ENCODE results near the gene OPRD1.

DNA sequence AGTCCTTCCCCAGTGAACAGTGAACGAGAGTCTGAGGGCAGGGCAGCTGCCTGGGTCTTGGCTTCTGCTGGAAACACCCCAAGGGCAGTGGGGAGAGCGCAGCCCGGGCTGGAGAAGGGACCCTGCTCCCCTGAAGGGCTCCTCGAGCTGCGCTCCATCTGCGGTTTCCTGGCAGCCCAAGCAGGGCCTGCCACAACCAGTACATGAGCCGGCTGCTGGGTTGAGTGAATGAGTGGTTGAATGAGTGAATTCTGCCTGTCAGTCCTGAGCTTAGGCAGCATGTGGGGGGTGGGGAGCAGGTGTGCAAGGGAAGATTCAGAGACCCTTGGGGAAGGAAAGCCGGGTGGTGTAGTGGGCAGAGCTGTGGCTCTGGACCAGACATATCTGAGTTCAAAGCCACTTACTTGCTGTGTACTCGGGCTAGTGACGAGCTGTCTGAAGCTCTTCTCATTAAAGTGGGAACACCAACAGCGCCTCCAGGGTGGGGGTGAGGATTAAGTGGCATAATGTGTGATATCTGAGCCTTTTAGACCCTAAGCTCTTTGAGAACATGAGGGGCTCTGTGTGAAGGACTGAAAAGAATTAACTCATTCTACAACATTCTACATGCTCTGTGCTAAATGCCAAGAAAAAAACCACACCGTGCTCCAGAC lies 3.7 kb downstream of the OPRD1 start:
- TF ChIP-seq EZH2phosphoT487 (IDR thresholded peaks at IDR 0.05; ENCODE audit: low read depth) = no peak
- TF ChIP-seq, protein P1, sequence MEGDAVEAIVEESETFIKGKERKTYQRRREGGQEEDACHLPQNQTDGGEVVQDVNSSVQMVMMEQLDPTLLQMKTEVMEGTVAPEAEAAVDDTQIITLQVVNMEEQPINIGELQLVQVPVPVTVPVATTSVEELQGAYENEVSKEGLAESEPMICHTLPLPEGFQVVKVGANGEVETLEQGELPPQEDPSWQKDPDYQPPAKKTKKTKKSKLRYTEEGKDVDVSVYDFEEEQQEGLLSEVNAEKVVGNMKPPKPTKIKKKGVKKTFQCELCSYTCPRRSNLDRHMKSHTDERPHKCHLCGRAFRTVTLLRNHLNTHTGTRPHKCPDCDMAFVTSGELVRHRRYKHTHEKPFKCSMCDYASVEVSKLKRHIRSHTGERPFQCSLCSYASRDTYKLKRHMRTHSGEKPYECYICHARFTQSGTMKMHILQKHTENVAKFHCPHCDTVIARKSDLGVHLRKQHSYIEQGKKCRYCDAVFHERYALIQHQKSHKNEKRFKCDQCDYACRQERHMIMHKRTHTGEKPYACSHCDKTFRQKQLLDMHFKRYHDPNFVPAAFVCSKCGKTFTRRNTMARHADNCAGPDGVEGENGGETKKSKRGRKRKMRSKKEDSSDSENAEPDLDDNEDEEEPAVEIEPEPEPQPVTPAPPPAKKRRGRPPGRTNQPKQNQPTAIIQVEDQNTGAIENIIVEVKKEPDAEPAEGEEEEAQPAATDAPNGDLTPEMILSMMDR (IDR thresholded peaks at IDR 0.05; ENCODE audit: low read depth, low read length) = no peak
